Astrocyte (in vitro differentiated cells and primary cell): ENCODE measurements around the gene AP3S2. TPM values are rescaled to one million over a fixed set of nuclear protein-coding genes. Genes with fewer than 3 reads are reported as not detected.

Experiments
- DNase-seq: peaks from one replicate; pipeline ENCODE4 v3.0.0-alpha.2; 2010; ENCODE audit warnings: low read depth
- FAIRE-seq: peaks from 2 replicates; lab custom pipeline; 2011; peaks lifted over from hg19 to GRCh38; lab: Jason Lieb, UNC
- H2AFZ ChIP-seq: 2 replicates; pipeline ENCODE4 v1.6.0; 2012; ENCODE audit warnings: low read depth, low read length, inconsistent platforms
- H3K27ac ChIP-seq: 2 replicates; pipeline ENCODE4 v1.5.1; 2011; ENCODE audit warnings: low read depth, low read length, inconsistent platforms
- H3K27me3 ChIP-seq: 2 replicates; pipeline ENCODE4 v1.6.0; 2011; ENCODE audit warnings: low read length, inconsistent platforms; ENCODE audit not compliant: insufficient read depth
- H3K36me3 ChIP-seq: 2 replicates; pipeline ENCODE4 v1.5.1; 2011; ENCODE audit warnings: low read length, inconsistent platforms; ENCODE audit not compliant: insufficient read depth
- H3K4me1 ChIP-seq: 2 replicates; pipeline ENCODE4 v1.5.1; 2011; ENCODE audit warnings: low read length, inconsistent platforms; ENCODE audit not compliant: insufficient read depth
- H3K4me2 ChIP-seq: 2 replicates; pipeline ENCODE4 v1.6.0; 2012; ENCODE audit warnings: low read length, inconsistent platforms
- H3K4me3 ChIP-seq: 2 replicates; pipeline ENCODE4 v1.5.1; 2011; ENCODE audit warnings: low read depth, mild to moderate bottlenecking, low read length, inconsistent platforms; ENCODE audit not compliant: insufficient read depth
- H3K79me2 ChIP-seq: 2 replicates; pipeline ENCODE4 v1.6.0; 2012; ENCODE audit warnings: mild to moderate bottlenecking, low read length, inconsistent platforms; ENCODE audit not compliant: insufficient read depth
- H3K9ac ChIP-seq: 2 replicates; pipeline ENCODE4 v1.6.0; 2012; ENCODE audit warnings: mild to moderate bottlenecking, low read length, inconsistent platforms
- H3K9me3 ChIP-seq: 2 replicates; pipeline ENCODE4 v1.5.1; 2012; ENCODE audit warnings: low read depth, mild to moderate bottlenecking, low read length, inconsistent platforms; ENCODE audit not compliant: insufficient read depth
- H4K20me1 ChIP-seq: 2 replicates; pipeline ENCODE4 v1.6.0; 2012; ENCODE audit warnings: low read length, inconsistent platforms; ENCODE audit not compliant: insufficient read depth
- H3K27ac Mint-ChIP-seq: one replicate; pipeline ENCODE4 v1.8.0; 2021; ENCODE audit warnings: mild to moderate bottlenecking, mixed read lengths; ENCODE audit not compliant: unreplicated experiment
- H3K27me3 Mint-ChIP-seq: one replicate; pipeline ENCODE4 v1.8.0; 2021; ENCODE audit warnings: low read depth, mixed read lengths; ENCODE audit not compliant: unreplicated experiment
- H3K36me3 Mint-ChIP-seq: one replicate; pipeline ENCODE4 v1.8.0; 2021; ENCODE audit warnings: low read depth, mixed read lengths; ENCODE audit not compliant: unreplicated experiment
- H3K4me1 Mint-ChIP-seq: one replicate; pipeline ENCODE4 v1.8.0; 2021; ENCODE audit warnings: low read depth, mixed read lengths; ENCODE audit not compliant: unreplicated experiment
- H3K4me3 Mint-ChIP-seq: one replicate; pipeline ENCODE4 v1.8.0; 2021; ENCODE audit warnings: mild to moderate bottlenecking, moderate library complexity, mixed read lengths; ENCODE audit not compliant: unreplicated experiment
- H3K9me3 Mint-ChIP-seq: one replicate; pipeline ENCODE4 v1.8.0; 2021; ENCODE audit warnings: mild to moderate bottlenecking, mixed read lengths; ENCODE audit not compliant: unreplicated experiment
- CTCF ChIP-seq: IDR thresholded peaks from 2 replicates; pipeline ENCODE4 v1.5.1; 2011; ENCODE audit warnings: low read depth, mild to moderate bottlenecking, inconsistent platforms, low read length, moderate library complexity; ENCODE audit not compliant: insufficient read depth
- EZH2 ChIP-seq: IDR thresholded peaks from 2 replicates; pipeline ENCODE4 v1.6.1; 2012; ENCODE audit warnings: mild to moderate bottlenecking, low read length, inconsistent platforms; ENCODE audit not compliant: insufficient read depth
- total RNA-seq: library from RNA; stranded (reverse); gene quantifications from 2 replicates; pipeline ENCODE4 v1.2.1, GENCODE V29; 2021

Gene AP3S2
- total RNA-seq, 1 donor from 2014 or later, result 41.2 TPM

- Histone ChIP-seq H3K9ac (no peak overlapping the region), H3K79me2 (no peaks in the 10 kb centered on the region), H3K27me3 (no peaks in the 10 kb centered on the region), H2AFZ (no peak overlapping the region), H3K4me1 (peaks cover 4% of the 10 kb centered on the region), H3K4me3 (no peak overlapping the region), H3K27ac (no peak overlapping the region), H3K9me3 (no peaks in the 10 kb centered on the region), H3K36me3 (no peaks in the 10 kb centered on the region), H3K4me2 (no peak overlapping the region), H4K20me1 (no peaks in the 10 kb centered on the region)
- DNase-seq, result no peak
- Mint-ChIP-seq H3K4me1 (no peaks in the 10 kb centered on the region), H3K36me3 (peaks cover 4% of the 10 kb centered on the region), H3K4me3 (no peak overlapping the region), H3K27ac (no peak overlapping the region), H3K27me3 (peaks cover 5% of the 10 kb centered on the region), H3K9me3 (no peaks in the 10 kb centered on the region)
- no peak for FAIRE-seq
- TF ChIP-seq EZH2 (no peak), CTCF (no peak)
Measured at GRCh38 chr15:89910891-89911626, 17.3 kb upstream of the AP3S2 start.

GRCh38 chr15:89909611-89910010 is 15.8 kb upstream of the AP3S2 start:
- Mint-ChIP-seq H3K4me3 (no peak overlapping the region), H3K4me1 (no peaks in the 10 kb centered on the region), H3K36me3 (peaks cover 11% of the 10 kb centered on the region), H3K27ac (no peak overlapping the region), H3K9me3 (peaks cover 3% of the 10 kb centered on the region), H3K27me3 (peaks cover 9% of the 10 kb centered on the region)
- no peak for TF ChIP-seq EZH2
- no peak for TF ChIP-seq CTCF
- H4K20me1 ChIP-seq, result no peaks in the 10 kb centered on the region
- H3K9me3 ChIP-seq, result no peaks in the 10 kb centered on the region
- no peak overlapping the region for H3K4me2 ChIP-seq
- no peaks in the 10 kb centered on the region for H3K36me3 ChIP-seq
- no peaks in the 10 kb centered on the region for H3K27me3 ChIP-seq
- no peak overlapping the region for H3K4me3 ChIP-seq
- H3K27ac ChIP-seq, result no peak overlapping the region
- no peak overlapping the region for H2AFZ ChIP-seq
- no peak for DNase-seq
- H3K79me2 ChIP-seq, result no peaks in the 10 kb centered on the region
- FAIRE-seq, result no peak
- H3K4me1 ChIP-seq, result peaks cover 4% of the 10 kb centered on the region
- no peak overlapping the region for H3K9ac ChIP-seq

GRCh38 chr15:89908226-89908625 is 14.4 kb upstream of the AP3S2 start:
- Mint-ChIP-seq H3K4me3 (no peak overlapping the region), H3K9me3 (peaks cover 3% of the 10 kb centered on the region), H3K27me3 (peaks cover 9% of the 10 kb centered on the region), H3K36me3 (peaks cover 11% of the 10 kb centered on the region), H3K4me1 (no peaks in the 10 kb centered on the region), H3K27ac (no peak overlapping the region)
- Histone ChIP-seq H3K27ac (no peak overlapping the region), H3K79me2 (no peaks in the 10 kb centered on the region), H3K9ac (no peak overlapping the region), H3K27me3 (no peaks in the 10 kb centered on the region), H3K4me3 (no peak overlapping the region), H3K36me3 (no peaks in the 10 kb centered on the region), H2AFZ (no peak overlapping the region), H4K20me1 (no peaks in the 10 kb centered on the region), H3K4me2 (no peak overlapping the region), H3K9me3 (no peaks in the 10 kb centered on the region), H3K4me1 (peaks cover 4% of the 10 kb centered on the region)
- FAIRE-seq (no peak), DNase-seq (no peak)
- TF ChIP-seq CTCF, result no peak
- no peak for TF ChIP-seq EZH2
